Stimulated activated CD4-positive, alpha-beta T cell treated with anti-CD3 and anti-CD28 coated beads, Interleukin-2, amount 100 ng/mL, for 4 hours (primary cell): Measurements from ENCODE around the gene CXCL11.
A peak's percentile ranks its signal among the peaks of the same experiment; 100 is the strongest.
"Not testable (repeated sequence)": the region's sequence is repeated elsewhere in the genome, so short reads cannot be mapped to it uniquely, and the experiment has no call there.

Source experiments
- DNase-seq: peaks from one replicate; pipeline ENCODE4 v3.0.0-alpha.2; 2020; ENCODE audit warnings: low read depth

The CXCL11 gene

DNA sequence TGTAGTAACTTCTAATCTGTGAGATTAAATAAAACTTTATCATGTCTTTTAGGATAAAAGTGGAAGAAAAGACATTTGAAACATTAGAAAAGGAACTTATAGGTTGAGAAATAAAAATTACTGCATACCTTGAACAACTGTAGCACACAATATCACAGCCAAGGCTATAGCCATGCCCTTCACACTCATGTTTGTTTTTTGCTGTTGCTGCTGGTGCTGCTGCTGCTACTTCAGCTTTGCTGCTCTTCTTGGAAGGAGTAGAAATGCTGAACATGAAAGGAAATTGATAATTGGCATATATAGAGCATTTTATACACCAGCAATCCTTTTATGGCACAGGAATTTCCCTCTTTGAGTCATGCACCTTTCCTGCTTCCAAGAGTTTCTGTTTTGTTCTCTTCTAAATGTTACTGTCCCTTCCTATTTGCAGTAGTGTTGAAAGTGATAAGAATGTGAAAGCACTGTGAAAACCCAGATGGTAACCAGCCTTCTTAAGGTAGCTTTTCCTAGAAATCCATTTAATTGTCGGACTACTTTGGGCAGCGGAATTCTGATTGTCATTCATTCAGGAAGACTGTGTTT is at the start of gene CXCL11:
Gene CXCL11 (minus strand): TSS at position 272 of the 582 bp plus-strand sequence. CDS start 83 bp downstream, at position 189.
- DNase-seq = no peak

DNA sequence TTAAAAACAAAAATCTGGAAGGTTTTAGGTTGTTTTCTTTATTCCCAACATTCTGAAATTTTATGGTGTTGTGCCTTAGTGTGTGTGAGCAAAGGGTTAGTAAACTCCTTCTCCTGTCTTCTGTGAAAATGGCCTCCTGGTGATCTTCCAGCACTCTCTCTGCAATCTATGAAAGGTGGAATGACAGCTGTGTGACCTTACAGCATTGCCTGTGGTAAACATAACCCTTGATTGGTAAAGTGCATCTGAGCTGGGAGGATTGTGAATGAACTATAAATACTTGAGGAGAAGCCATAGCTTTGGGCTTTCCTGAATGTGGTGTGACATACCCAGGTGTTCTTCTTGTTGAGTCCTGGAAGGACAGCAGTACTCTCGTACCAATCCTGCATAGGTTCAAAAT is 48.7 kb upstream of the CXCL11 start:
- DNase-seq = no peak

DNA sequence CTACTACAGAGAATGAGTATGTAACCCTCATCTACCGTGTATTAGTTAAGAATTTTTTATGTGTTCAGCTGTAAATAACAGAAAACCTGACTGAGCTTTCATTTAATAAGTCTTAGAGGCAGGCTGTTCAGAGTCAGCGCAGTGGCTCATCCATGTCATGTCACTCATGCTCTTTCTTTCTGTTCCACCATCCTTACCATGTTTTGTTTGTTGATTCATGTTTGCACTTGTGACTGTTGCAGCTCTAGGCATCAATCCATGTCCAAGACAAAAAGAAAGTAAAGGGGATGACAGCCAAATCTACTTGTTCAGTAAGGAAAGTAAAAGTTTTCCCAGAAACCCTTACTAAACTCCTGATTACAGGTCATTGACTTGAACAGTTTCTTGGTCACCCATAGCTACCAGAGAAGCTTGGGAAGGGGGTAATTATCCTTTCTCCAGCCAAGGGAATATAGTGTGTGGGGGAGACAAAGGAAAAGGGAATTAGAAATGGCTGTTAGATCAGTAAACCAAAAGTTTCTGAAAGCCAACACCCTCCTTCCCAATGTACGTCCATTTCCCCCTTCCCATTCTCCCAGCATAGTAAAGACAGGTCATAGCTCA is 47.6 kb upstream of the CXCL11 start:
- DNase-seq = no peak

DNA sequence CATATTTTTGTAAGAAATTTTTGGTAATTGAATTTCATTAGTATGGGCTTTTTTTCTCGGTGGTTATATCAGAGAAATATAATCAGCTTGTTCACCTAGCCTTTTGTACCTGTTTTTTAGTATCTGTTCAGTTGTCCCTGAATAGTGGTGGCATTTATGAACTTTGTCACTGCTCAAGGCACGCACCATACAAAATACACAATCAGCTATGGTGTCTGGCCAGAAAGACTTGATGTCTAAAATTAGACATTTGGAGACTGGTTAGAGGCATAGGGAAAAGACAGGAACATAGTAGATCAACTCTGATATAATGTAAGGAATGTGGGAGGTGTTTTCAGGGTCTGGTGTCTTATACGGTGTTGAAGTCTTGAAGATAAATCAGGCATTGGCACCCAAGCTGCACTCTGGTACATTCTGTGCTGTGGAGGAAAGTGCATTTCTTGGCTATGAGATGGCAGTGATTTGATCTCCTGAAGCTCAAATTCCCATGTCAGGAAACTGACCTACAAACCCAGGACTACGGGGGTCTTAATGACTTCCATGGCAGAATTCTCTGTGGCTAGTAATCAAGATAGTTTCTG is 42.3 kb upstream of the CXCL11 start:
- no peak for DNase-seq

DNA sequence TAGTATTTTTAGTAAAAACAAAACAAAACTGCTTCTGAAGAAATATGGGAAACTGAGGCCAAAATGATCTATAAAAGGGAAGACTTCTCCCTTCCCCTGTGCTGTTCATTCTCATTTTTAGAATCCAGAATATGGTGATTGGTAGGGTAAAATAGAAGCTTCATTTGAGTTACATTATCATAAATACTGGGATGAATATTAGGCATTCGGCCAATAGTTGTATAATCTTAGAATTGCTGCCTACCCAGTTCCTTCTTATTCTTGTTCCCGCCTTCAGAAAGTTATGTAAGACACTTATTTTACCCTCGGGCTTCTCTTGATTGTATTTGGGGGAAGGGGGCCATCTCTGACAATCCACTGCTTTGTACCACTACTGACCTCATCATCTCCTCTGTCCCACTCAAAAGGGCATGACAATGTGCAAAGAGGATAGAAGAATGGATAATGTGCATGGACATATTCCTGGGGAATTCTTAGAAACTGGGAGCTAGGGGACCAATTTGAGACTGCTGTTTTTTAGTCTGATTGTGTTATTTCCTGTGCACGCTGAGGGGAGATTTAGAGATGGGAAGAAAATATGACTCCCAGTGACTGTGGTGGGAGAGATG is 39.2 kb upstream of the CXCL11 start:
- DNase-seq = no peak

DNA sequence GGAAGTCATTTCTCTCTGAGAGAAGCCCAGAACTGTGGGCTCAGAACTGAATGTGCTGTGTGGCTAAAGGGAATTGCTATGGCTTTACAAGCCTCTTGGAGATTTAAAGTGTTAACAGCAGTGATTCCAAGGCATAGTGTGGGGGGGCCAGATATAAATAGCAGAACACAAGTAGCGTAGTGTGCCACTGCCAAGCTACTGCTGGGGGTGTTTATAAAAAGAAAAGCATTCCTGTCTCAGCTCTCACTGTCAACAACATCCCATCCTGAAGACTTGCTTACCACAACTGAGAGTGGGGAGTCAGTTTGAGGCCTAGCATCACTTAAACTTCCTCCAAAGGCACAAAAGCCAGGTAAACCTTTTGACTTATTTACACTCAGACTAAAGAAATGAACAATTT is 38.6 kb upstream of the CXCL11 start, which contains the start of gene ART3:
Gene ART3 (plus strand): TSS at position 242 of the 400 bp plus-strand sequence. CDS start 1,181 bp downstream, outside the sequence.
- DNase-seq = no peak

DNA sequence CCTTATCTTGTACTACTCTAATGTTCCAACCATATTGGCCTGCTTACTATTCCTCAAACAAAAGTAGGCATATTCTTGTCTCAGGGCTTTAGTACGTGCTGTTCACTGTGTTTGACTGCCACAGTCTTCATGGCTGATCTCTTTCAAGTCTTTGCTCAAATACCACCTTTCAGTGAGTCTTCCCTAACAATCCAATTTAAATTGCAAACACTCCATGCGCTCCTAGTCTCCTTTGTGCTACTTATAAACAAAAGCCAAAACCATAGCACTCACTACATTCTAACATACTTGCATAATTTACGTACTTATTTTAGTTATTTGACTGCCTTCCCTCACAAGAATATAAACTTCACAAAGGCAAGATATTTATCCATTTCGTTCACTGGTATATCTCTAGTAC is 36.9 kb upstream of the CXCL11 start:
- DNase-seq = no peak

DNA sequence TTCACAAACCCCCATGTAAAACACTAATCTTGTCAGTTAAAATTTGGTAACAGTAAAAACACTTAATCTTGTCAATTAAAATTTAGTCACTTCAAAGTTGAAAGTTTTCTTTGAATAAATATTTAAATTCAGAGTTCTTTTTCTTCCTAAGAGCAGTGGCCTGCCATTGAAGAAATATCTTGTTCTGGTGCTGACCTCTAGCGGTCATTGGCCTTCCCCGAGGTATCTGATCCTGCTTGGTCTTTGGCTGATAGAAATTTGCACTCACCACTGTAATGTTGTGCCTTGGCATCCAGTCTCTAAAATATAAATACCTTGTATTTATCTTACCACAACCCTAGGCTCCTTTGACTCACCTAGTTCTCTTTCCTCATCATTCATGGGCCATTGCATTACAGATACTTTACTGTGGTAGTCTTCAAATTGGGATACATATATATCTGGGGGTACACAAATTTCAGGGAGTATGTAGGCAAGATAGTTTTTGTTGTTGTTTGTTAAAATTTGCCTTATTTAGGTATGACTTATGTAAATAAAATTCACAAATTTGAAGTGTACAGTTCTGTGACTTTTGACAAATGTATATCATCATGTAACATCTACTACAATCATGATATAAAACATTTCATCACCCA is 31.9 kb upstream of the CXCL11 start:
- peak; percentile 67 for DNase-seq

DNA sequence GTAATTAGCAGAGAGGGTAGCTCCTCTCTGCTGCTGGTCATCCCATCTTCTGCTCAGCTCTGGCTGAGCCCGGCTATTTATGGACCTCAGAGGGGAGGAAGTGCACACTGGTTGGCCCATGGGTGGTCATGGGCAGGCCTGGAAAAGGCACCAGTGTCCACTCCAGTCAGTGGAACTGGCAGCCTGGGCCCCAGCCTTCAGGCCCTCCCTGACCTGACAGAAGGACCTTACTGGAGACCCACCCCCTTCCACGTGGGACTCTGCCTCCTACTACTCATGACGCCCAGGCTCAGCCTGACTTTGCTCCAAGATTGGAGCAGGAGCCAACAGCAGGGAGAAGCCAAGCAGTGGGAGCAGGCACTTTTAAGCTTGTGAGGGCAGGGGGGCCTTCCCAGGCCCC is 30.7 kb upstream of the CXCL11 start:
- DNase-seq = no peak

DNA sequence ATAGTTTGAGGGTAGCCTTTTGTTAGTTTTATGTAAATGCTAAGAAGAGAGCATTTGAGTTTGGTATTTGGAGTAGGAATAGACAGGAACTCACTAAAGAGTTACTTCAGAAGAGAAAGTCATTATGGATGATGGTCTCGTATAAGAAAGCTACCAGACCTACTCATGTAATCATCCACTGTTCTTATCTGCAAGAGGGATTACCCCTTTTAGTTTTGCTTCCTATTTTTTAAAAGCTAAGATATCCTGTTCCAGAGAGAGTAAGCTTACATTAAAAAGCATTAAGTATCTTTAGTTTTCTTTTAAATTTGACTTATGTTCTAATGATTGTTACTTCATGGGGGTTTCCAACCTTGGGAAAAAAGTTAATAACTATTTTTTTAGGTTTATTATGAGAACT is 26.1 kb upstream of the CXCL11 start:
- no peak for DNase-seq

DNA sequence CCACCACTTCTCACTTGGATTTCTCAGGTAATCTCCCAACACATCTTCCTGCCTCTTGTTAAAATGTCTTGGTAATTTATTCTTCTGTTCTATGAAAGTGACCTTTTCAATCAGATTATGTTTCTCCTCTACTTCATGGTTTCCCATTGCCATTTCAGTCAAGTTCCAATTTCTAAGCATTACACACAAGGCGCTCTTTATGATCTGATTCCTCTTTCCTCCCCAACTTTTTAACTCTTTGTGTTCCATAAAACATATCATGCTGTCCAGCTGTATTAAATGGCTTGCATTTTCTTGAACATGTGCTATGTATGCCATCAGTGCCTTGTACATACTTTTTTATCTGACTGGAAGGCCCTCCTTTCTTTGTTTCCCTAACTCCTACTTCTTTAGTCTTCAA is 25.6 kb upstream of the CXCL11 start:
- no peak for DNase-seq

DNA sequence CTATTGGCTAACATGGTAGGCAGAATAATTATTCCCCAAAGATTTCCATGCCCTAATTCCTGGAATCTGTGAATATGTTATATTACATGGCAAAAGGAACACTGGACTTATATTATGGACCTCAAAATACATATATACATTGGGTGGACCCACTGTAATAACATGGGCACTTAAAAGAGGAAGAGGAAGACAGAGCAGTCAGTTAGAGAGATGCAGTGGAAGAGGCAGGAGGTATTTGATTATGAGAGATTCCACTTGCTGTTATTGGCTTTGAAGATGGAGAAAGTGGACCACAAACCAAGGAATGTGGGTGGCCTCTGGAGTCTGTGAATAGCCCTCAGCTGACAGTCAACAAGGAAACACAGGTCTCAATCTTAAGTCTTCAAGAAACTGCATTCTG is 24.6 kb upstream of the CXCL11 start:
- no peak for DNase-seq

DNA sequence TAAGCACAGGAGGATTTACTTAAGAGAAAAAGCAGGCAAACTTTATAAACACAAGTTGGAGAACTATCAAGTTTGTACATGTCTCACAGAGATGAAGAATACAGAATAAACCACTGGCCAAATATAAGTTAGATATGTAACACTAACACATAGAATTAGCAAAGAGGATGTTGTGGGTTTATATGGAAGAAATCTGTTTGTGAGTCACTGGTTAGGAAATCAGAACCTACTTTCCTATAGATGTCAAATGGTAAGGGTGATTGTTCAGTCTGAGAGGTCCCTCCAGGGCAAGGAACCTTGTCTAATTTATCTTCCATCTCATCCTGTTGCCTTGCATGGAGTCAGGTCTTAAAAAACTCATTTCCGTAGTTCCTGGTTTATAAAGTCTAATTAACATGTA is 23.9 kb upstream of the CXCL11 start:
- DNase-seq = no peak

DNA sequence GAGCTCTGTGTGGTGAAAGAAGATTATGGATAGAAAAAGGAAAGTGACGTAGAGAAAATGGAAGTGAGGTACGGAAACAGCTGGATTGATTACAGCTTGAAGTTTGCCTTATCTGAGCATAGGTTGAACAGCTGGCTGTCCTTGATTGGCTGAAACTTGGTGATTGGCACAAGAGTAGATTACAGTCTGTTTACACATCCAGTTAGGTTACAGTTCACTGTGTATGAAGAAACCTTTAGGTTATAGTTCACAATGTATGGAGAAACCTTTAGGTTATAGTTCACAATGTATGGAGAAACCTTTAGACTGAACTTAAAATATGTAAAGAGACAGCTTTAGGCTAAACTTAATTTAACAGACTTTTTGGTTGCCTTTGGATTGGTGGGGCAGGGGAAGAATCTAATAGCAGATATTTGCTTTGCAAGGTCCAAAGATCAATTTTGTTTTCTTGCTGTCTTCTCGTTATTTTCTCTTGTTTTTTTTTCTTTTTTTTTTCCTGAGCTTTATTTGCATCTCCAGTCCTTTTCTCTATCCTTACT is 23.1 kb upstream of the CXCL11 start:
- DNase-seq = no peak

DNA sequence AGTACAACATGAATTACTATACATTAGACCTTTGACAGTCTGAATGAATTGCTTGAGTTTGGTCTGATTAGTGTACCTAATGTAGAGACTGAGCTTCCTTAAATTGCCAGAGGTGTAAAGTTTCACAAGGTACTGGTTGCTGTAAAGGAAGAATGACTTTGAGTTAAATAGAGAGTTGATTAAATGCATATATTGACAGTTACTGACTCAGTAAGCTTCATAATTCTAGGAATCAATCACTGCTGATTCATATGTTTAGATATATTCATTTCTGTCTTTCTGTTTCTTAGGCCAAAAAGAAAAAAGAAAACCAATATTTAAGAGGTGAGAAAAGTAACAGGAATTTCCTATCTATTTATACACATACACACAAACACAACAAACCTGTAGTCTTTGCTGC is 22.4 kb upstream of the CXCL11 start:
- no peak for DNase-seq

DNA sequence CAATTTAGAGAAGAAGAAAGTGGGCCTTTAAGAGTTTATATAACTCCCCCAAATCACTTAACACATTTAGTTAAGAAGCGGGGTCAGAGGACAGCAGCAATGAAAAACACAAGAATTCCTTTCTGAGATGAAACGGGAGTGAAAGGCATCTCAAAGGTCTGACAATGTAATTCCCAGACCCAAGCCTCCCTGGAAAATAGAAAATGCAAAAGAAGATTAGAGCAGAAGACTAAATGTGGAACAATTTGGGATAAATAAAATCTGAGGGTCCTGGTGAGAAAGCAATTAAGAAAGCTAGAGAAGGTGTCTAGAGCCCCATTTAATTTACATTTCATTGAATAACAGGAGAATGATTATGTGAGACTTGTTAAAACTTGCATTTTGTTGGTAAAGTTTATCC is 19.6 kb upstream of the CXCL11 start:
- DNase-seq = no peak

DNA sequence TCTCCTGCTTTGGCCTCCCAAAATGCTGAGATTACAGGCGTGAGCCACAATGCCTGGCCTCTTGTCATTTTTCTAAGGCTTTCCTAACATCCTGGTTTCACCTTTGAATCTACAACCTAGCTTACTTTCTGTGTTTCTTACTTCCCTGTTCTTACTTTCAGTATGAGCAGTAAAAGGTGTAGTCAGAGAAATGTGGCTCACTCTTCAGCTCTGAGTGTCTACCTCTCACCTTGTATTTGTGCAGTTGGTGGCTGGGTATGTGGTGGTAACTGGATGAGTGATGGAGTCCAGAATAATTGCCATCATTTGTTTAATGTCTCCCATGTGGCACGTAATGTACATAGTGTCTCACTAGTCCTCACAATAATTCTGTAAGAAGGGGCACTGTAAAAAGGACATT is 19.1 kb upstream of the CXCL11 start:
- no peak for DNase-seq

DNA sequence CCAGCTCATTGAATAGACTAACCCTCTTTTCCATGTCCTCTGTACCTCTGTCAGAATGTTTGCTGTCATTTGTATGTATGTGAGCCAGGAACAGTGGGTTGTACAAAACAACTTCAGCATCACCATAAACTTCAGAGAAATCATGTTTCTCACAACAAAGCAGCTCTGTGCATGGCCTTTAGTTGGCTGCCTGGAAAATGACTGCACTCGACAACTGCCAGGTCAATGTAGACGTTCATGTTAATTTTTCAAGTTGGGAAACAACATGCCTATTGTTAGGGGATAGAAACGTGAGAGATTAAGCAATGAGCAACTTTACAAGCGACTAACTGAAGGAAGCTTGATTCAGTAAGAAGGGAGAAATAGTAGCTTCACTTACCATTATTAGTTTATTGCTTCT is 17.9 kb upstream of the CXCL11 start:
- DNase-seq = no peak

DNA sequence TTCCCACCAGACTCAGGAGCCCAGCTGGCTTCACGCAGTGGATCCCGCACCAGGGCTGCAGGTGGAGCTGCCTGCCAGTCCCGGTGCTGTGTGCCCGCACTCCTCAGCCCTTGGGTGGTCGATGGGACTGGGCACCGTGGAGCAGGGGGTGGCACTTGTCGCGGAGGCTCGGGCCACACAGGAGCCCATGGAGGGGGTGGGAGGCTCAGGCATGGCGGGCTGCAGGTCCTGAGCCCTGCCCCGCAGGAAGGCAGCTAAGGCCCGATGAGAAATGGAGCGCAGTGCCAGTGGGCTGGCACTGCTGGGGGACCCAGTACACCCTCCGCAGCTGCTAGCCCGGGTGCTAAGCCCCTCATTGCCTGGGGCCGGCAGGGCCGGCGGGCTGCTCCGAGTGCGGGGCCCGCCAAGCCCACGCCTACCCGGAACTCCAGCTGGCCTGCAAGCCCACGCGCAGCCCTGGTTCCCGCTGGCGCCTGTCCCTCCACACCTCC is 14.7 kb upstream of the CXCL11 start:
- DNase-seq = not testable (repeated sequence)

DNA sequence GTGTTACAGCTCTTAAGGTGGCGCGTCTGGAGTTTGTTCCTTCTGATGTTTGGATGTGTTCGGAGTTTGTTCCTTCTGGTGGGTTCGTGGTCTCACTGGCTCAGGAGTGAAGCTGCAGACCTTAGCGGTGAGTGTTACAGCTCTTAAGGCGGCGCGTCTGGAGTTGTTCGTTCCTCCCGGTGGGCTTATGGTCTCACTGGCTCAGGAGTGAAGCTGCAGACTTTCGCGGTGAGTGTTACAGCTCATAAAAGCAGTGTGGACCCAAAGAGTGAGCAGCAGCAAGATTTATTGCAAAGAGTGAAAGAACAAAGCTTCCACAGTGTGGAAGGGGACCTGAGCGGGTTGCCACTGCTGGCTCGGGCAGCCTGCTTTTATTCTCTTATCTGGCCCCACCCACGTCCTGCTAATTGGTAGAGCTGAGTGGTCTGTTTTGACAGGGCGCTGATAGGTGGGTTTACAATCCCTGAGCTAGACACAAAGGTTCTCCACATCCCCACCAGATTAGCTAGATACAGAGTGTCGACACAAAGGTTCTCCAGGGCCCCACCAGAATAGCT is 14.1 kb upstream of the CXCL11 start:
- DNase-seq = not testable (repeated sequence)

DNA sequence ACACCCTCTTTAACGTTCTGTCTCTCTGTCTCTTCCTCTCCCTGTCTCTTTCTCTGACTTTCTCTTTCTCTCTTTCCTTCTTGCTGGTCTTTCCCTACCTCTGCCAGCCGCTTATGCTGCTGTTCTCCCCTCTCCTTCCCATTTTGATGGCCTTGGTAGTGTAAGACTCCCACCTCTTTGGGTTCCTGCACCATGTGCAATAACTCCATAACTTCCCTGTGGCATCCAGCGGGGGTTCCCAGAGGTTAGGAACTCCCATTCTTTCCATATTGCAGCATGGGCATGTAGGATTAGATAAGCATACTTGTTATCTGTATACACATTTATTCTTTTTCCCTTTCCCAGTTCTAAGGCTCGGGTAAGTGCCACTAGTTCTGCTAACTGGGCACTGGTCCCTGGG is 8.8 kb upstream of the CXCL11 start:
- not testable (repeated sequence) for DNase-seq

DNA sequence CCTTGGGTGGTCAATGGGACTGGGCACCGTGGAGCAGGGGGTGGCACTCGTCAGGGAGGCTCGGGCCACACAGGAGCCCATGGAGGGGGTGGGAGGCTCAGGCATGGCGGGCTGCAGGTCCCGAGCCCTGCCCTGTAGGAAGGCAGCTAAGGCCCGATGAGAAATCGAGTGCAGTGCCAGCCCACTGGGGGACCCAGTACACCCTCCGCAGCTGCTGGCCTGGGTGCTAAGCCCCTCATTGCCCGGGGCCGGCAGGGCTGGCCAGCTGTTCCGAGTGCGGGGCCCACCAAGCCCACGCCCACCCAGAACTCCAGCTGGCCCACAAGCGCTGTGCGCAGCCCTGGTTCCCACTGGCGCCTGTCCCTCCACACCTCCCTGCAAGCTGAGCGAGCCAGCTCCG is 7.4 kb upstream of the CXCL11 start:
- not testable (repeated sequence) for DNase-seq
